ENCODE measurements around the gene LTBP1.

The LTBP1 gene

GRCh38 chr2:33019796-33020195 lies 73.0 kb downstream of the LTBP1 start:
- TF ChIP-seq TEAD4 (IDR thresholded peaks at IDR 0.05) (no peak), REST (IDR thresholded peaks at IDR 0.05; ENCODE audit: low read depth) (no peak), NFIC (IDR thresholded peaks at IDR 0.05) (no peak), EGR1 (IDR thresholded peaks at IDR 0.05) (no peak), ZBTB7A (IDR thresholded peaks at IDR 0.05; ENCODE audit: low read depth) (no peak), FOXM1 (IDR thresholded peaks at IDR 0.05; ENCODE audit: borderline replicate concordance, low read depth) (no peak), CEBPB (IDR thresholded peaks at IDR 0.05) (no peak), CREB1 (IDR thresholded peaks at IDR 0.05; ENCODE audit: low read depth) (no peak), EP300 (IDR thresholded peaks at IDR 0.05; ENCODE audit: borderline replicate concordance) (no peak), RAD21 (IDR thresholded peaks at IDR 0.05; ENCODE audit: low read depth) (no peak), YY1 (IDR thresholded peaks at IDR 0.05; ENCODE audit: low read depth) (no peak), TCF12 (IDR thresholded peaks at IDR 0.05; ENCODE audit: low read depth) (no peak), TAF1 (IDR thresholded peaks at IDR 0.05; ENCODE audit: low read depth) (no peak)
- TF ChIP-seq, protein P1, sequence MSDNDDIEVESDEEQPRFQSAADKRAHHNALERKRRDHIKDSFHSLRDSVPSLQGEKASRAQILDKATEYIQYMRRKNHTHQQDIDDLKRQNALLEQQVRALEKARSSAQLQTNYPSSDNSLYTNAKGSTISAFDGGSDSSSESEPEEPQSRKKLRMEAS (IDR thresholded peaks at IDR 0.05): no peak
- TF ChIP-seq, protein P2, sequence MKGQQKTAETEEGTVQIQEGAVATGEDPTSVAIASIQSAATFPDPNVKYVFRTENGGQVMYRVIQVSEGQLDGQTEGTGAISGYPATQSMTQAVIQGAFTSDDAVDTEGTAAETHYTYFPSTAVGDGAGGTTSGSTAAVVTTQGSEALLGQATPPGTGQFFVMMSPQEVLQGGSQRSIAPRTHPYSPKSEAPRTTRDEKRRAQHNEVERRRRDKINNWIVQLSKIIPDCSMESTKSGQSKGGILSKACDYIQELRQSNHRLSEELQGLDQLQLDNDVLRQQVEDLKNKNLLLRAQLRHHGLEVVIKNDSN (IDR thresholded peaks at IDR 0.05): no peak

- TF ChIP-seq REST (IDR thresholded peaks at IDR 0.05; ENCODE audit: low read depth) (no peak), TEAD4 (IDR thresholded peaks at IDR 0.05) (no peak), RAD21 (IDR thresholded peaks at IDR 0.05; ENCODE audit: low read depth) (no peak), NFIC (IDR thresholded peaks at IDR 0.05) (no peak)
- TF ChIP-seq, protein P2 (IDR thresholded peaks at IDR 0.05): no peak
These were observed 74.1 kb downstream of the LTBP1 start for GRCh38 chr2:33020883-33021282.

GRCh38 chr2:33021542-33022227 lies 74.9 kb downstream of the LTBP1 start:
- TF ChIP-seq CREB1 (IDR thresholded peaks at IDR 0.05; ENCODE audit: low read depth) (no peak), YY1 (IDR thresholded peaks at IDR 0.05; ENCODE audit: low read depth) (no peak), TCF12 (IDR thresholded peaks at IDR 0.05; ENCODE audit: low read depth) (no peak), CEBPB (IDR thresholded peaks at IDR 0.05) (no peak), NFIC (IDR thresholded peaks at IDR 0.05) (no peak), EP300 (IDR thresholded peaks at IDR 0.05; ENCODE audit: borderline replicate concordance) (no peak), EGR1 (IDR thresholded peaks at IDR 0.05) (no peak), ZBTB7A (IDR thresholded peaks at IDR 0.05; ENCODE audit: low read depth) (no peak), TAF1 (IDR thresholded peaks at IDR 0.05; ENCODE audit: low read depth) (no peak), FOXM1 (IDR thresholded peaks at IDR 0.05; ENCODE audit: borderline replicate concordance, low read depth) (no peak), RAD21 (IDR thresholded peaks at IDR 0.05; ENCODE audit: low read depth) (no peak), REST (IDR thresholded peaks at IDR 0.05; ENCODE audit: low read depth) (no peak), TEAD4 (IDR thresholded peaks at IDR 0.05) (no peak)
- TF ChIP-seq, protein P2 (IDR thresholded peaks at IDR 0.05): no peak
- TF ChIP-seq, protein P1 (IDR thresholded peaks at IDR 0.05): no peak

GRCh38 chr2:33022395-33022985 lies 75.7 kb downstream of the LTBP1 start:
- TF ChIP-seq CEBPB (IDR thresholded peaks at IDR 0.05) (no peak), ZBTB7A (IDR thresholded peaks at IDR 0.05; ENCODE audit: low read depth) (no peak), TCF12 (IDR thresholded peaks at IDR 0.05; ENCODE audit: low read depth) (no peak), EP300 (IDR thresholded peaks at IDR 0.05; ENCODE audit: borderline replicate concordance) (no peak), EGR1 (IDR thresholded peaks at IDR 0.05) (no peak), RAD21 (IDR thresholded peaks at IDR 0.05; ENCODE audit: low read depth) (no peak), NFIC (IDR thresholded peaks at IDR 0.05) (no peak), TEAD4 (IDR thresholded peaks at IDR 0.05) (no peak), TAF1 (IDR thresholded peaks at IDR 0.05; ENCODE audit: low read depth) (no peak)
- TF ChIP-seq, protein P1 (IDR thresholded peaks at IDR 0.05): no peak

Data from Ishikawa (cell line).